K562 (cell line): Measurements from ENCODE around the gene RBFOX1. TPM values are rescaled to one million over a fixed set of nuclear protein-coding genes. Genes with fewer than 3 reads are reported as not detected.
"Not testable (repeated sequence)": the region's sequence is repeated elsewhere in the genome, so short reads cannot be mapped to it uniquely, and the experiment has no call there.

ENCODE experiments used
- ATAC-seq: fragments of 200-7000 bp; cut with Tn5 transposase; 3 replicates; pipeline ENCODE4 v1.9.1; 2020; ENCODE audit warnings: moderate library complexity
- BruUV-seq: library from RNA; stranded (reverse); fragments of 400-500 nt; replicated peaks from 2 replicates; lab custom pipeline; 2021; lab: Mats Ljungman, UMichigan
- CTCF ChIA-PET: fragments of 300-600 bp; formaldehyde crosslinking; extraction: SDS; loops from one replicate; lab custom pipeline; 2021; ENCODE audit warnings: low intra/inter-chr PET ratio; lab: Yijun Ruan, JAX
- POLR2A ChIA-PET: fragments of 300-600, 350-650 bp; sonication (Branson Sonifier 250); formaldehyde crosslinking; extraction: SDS; loops from one replicate; lab custom pipeline; 2021; ENCODE audit warnings: antibody characterized with exemption, inconsistent platforms; lab: Yijun Ruan, JAX
- DNase-seq, 4 experiments: peaks; one replicate each; pipeline versions ENCODE4 v3.0.0 to v3.0.0-alpha.2; 2011 to 2018; ENCODE audit warnings: low spot score in 3 of 4, mixed read lengths in 3 of 4; ENCODE audit errors: extremely low read depth in 1 of 4
- FAIRE-seq: peaks from 2 replicates; lab custom pipeline; 2011; peaks lifted over from hg19 to GRCh38; lab: Jason Lieb, UNC
- H2AFZ ChIP-seq: 2 replicates; pipeline ENCODE4 v1.6.0; 2011; ENCODE audit warnings: low read depth, low read length, control low read depth, inconsistent platforms
- H3K27ac ChIP-seq: fragments of 200-600 bp; 3 replicates; pipeline ENCODE4 v1.8.0; 2011; ENCODE audit warnings: low read depth, mild to moderate bottlenecking, control low read depth, inconsistent platforms, low read length, moderate library complexity, mixed read lengths; ENCODE audit errors: extremely low read depth
- H3K27me3 ChIP-seq, 2 experiments: fragments of 300-600 bp in 1 of 2; 2 replicates in 1 of 2; 3 replicates in 1 of 2; pipeline versions ENCODE4 v1.6.0 to v1.8.0; 2011; ENCODE audit warnings: inconsistent platforms in 2 of 2, low read length in 2 of 2, mild to moderate bottlenecking in 1 of 2, mixed read lengths in 1 of 2, moderate library complexity in 1 of 2; ENCODE audit not compliant: control insufficient read depth in 2 of 2, insufficient read depth in 2 of 2
- H3K36me3 ChIP-seq: fragments of 300-600 bp; 3 replicates; pipeline ENCODE4 v1.8.0; 2011; ENCODE audit warnings: mild to moderate bottlenecking, low read length, inconsistent platforms; ENCODE audit not compliant: control insufficient read depth, insufficient read depth
- H3K4me1 ChIP-seq, 2 experiments: fragments of 200-600 bp in 1 of 2; replicated peaks in 1 of 2; 2 replicates in 1 of 2; 3 replicates in 1 of 2; pipeline versions ENCODE4 v1.5.1 to v1.8.0; 2011; ENCODE audit warnings: inconsistent platforms in 2 of 2, low read length in 2 of 2, mild to moderate bottlenecking in 1 of 2, mixed read lengths in 1 of 2, moderate library complexity in 1 of 2; ENCODE audit not compliant: control insufficient read depth in 2 of 2, insufficient read depth in 2 of 2
- H3K4me2 ChIP-seq: 2 replicates; pipeline ENCODE4 v1.6.1; 2011; ENCODE audit warnings: low read length, control low read depth, inconsistent platforms, mixed read lengths; ENCODE audit not compliant: insufficient read depth
- H3K4me3 ChIP-seq: fragments of 200-600 bp; sonication (generic), shearing (Covaris generic); 2 replicates; pipeline ENCODE4 v1.5.1; 2016; ENCODE audit warnings: control low read depth, inconsistent platforms
- H3K79me2 ChIP-seq: fragments of 200-600 bp; 3 replicates; pipeline ENCODE4 v1.8.0; 2011; ENCODE audit warnings: low read length, inconsistent platforms; ENCODE audit not compliant: control insufficient read depth, insufficient read depth
- H3K9ac ChIP-seq, 2 experiments: 2 replicates each; pipeline versions ENCODE4 v1.6.0 to v1.6.1; 2011; ENCODE audit warnings: low read depth in 2 of 2, low read length in 2 of 2, control low read depth in 1 of 2, inconsistent platforms in 1 of 2, mild to moderate bottlenecking in 1 of 2, mixed read lengths in 1 of 2; ENCODE audit not compliant: insufficient read depth in 1 of 2
- H3K9me1 ChIP-seq: one replicate; pipeline ENCODE4 v1.6.0; 2011; ENCODE audit warnings: inconsistent platforms, mild to moderate bottlenecking, low read length, moderate library complexity; ENCODE audit not compliant: control insufficient read depth, insufficient read depth
- H3K9me3 ChIP-seq: replicated peaks from 2 replicates; pipeline ENCODE4 v1.5.1; 2011; ENCODE audit warnings: low read depth, low read length, inconsistent platforms; ENCODE audit not compliant: control insufficient read depth, insufficient read depth
- H4K20me1 ChIP-seq: replicated peaks from 2 replicates; pipeline ENCODE4 v1.6.1; 2011; ENCODE audit warnings: low read length, inconsistent platforms, mixed read lengths; ENCODE audit not compliant: control insufficient read depth, insufficient read depth
- CREM ChIP-seq: IDR thresholded peaks from 2 replicates; pipeline ENCODE4 v1.6.1; 2014; ENCODE audit warnings: antibody characterized with exemption, low read depth
- FOXO4 ChIP-seq: fragments of 450-650 bp; formaldehyde crosslinking; IDR thresholded peaks from 2 replicates; pipeline ENCODE4 v1.4.0; 2020; ENCODE audit warnings: mild to moderate bottlenecking, moderate library complexity
- GATA2 ChIP-seq: sonication (generic); formaldehyde crosslinking; IDR thresholded peaks from 2 replicates; pipeline ENCODE4 v1.4.0; 2020; ENCODE audit warnings: mild to moderate bottlenecking, missing genetic modification reagents
- KDM1A ChIP-seq, 2 experiments: fragments of 450-650 bp; IDR thresholded peaks; 2 replicates each; pipeline ENCODE4 v1.6.1; 2016; ENCODE audit warnings: mild to moderate bottlenecking in 2 of 2
- MECOM ChIP-seq: fragments of 250-450 bp; sonication (Bioruptor Pico); IDR thresholded peaks from 2 replicates; pipeline ENCODE4 v1.8.0; 2022; ENCODE audit warnings: inconsistent platforms
- RAD51 ChIP-seq: fragments of 450-650 bp; IDR thresholded peaks from 2 replicates; pipeline ENCODE4 v1.7.1; 2016; ENCODE audit warnings: low read depth, mild to moderate bottlenecking, borderline replicate concordance
- RBM14 ChIP-seq: fragments of 200-400 bp; formaldehyde crosslinking; IDR thresholded peaks from 2 replicates; pipeline ENCODE4 v1.6.1; 2018; ENCODE audit warnings: low read depth, mild to moderate bottlenecking, low read length, moderate library complexity, borderline replicate concordance; ENCODE audit not compliant: insufficient read depth
- SNRNP70 ChIP-seq: fragments of 200-400 bp; formaldehyde crosslinking; optimal IDR thresholded peaks from 2 replicates; pipeline ENCODE3; 2017; ENCODE audit warnings: low read depth, low read length
- SOX6 ChIP-seq: fragments of 450-650 bp; IDR thresholded peaks from 2 replicates; pipeline ENCODE4 v1.6.1; 2014; ENCODE audit warnings: mild to moderate bottlenecking
- TAF15 ChIP-seq: fragments of 200-400 bp; formaldehyde crosslinking; IDR thresholded peaks from 2 replicates; pipeline ENCODE4 v1.6.1; 2017; ENCODE audit warnings: mild to moderate bottlenecking, low read depth, low read length, moderate library complexity
- TEAD1 ChIP-seq, 2 experiments: fragments of 450-650 bp in 1 of 2; sonication (generic) in 1 of 2; formaldehyde crosslinking; IDR thresholded peaks; 2 replicates each; pipeline versions ENCODE4 v1.4.0 to v1.8.0; 2020 to 2022; ENCODE audit warnings: mild to moderate bottlenecking in 2 of 2, missing genetic modification reagents in 1 of 2
- TRIM24 ChIP-seq, 2 experiments: fragments of 450-650 bp; IDR thresholded peaks; 2 replicates each; pipeline ENCODE4 v1.6.1; 2016
- ZBTB8A ChIP-seq: fragments of 450-650 bp; IDR thresholded peaks from 2 replicates; pipeline ENCODE4 v1.6.1; 2018; ENCODE audit warnings: mild to moderate bottlenecking, moderate library complexity; ENCODE audit not compliant: partially characterized antibody
- ZBTB9 ChIP-seq: fragments of 450-650 bp; formaldehyde crosslinking; IDR thresholded peaks from 2 replicates; pipeline ENCODE4 v1.4.0; 2020; ENCODE audit warnings: mild to moderate bottlenecking, moderate library complexity
- ZFPM2 ChIP-seq: fragments of 250-450 bp; sonication (Bioruptor Pico); IDR thresholded peaks from 2 replicates; pipeline ENCODE4 v1.5.1; 2022; ENCODE audit warnings: mild to moderate bottlenecking
- ZNF140 ChIP-seq: fragments of 250-450 bp; sonication (Bioruptor Pico); IDR thresholded peaks from 2 replicates; pipeline ENCODE4 v1.8.0; 2021; ENCODE audit warnings: moderate library complexity, mild to moderate bottlenecking, inconsistent platforms
- WGBS: fragments of 100-300 bp; shearing (Covaris generic); methylation state at CpG from one replicate; pipeline ENCODE4 v1.1.6; 2016; ENCODE audit warnings: low coverage, mixed read lengths; ENCODE audit not compliant: insufficient coverage; ENCODE audit errors: missing lambda C conversion rate; 5-methylcytosine and 5-hydroxymethylcytosine counted together
- in situ Hi-C: fragments of 300-500 bp; cut with MboI; formaldehyde crosslinking; loops from 4 replicates; pipeline ENCODE4 v1.15.0; 2018; ENCODE audit warnings: inconsistent platforms, mixed read lengths
- intact Hi-C: fragments of 100-400 bp; cut with micrococcal nuclease; formaldehyde crosslinking; loops from 2 replicates; pipeline ENCODE4 v1.14.2; 2022
- polyA plus RNA-seq, 8 experiments: library from polyadenylated mRNA; depleted of rRNA in 4 of 8; stranded (reverse) in 5 of 8; unstranded in 3 of 8; fragments of >200 nt; fragmentation: Nextera tagmentation in 2 of 8; fragmentation: Illumina TruSeq in 1 of 8; extraction: Ambion mirVana in 2 of 8; extraction: Trizol in 1 of 8; gene quantifications; 2 replicates each; pipeline versions ENCODE4 v1.2.1 to v1.2.3, GENCODE V29; 2011 to 2014; ENCODE audit warnings: inconsistent platforms in 1 of 8, missing spikeins in 1 of 8
- total RNA-seq, 7 experiments: library from RNA; depleted of rRNA in 6 of 7; stranded (reverse); fragments of >200 nt in 6 of 7; fragmentation: Illumina TruSeq in 2 of 7; extraction: Trizol in 2 of 7; gene quantifications; 2 replicates each; pipeline versions ENCODE4 v1.2.1 to v1.2.3, GENCODE V29; 2011 to 2021; ENCODE audit warnings: low replicate concordance in 1 of 7

RBFOX1 gene
- total and polyA plus RNA-seq, 9 of the 15 experiments (the other 6 are each of a cell fraction or from before 2014, with no cell fraction given) = 0.03 TPM; not detected in 8

GRCh38 chr16:7501868-7502267, 169.2 kb downstream of the RBFOX1 start:
- Histone ChIP-seq H3K4me2 (no peak overlapping the region), H3K9me3 (no peaks in the 10 kb centered on the region), H3K4me3 (no peak overlapping the region), H3K9ac (no peak overlapping the region), H3K36me3 (no peaks in the 10 kb centered on the region), H3K27me3 (no peaks in the 10 kb centered on the region), H3K79me2 (no peaks in the 10 kb centered on the region), H3K9me1 (no peaks in the 10 kb centered on the region), H3K4me1 (no peaks in the 10 kb centered on the region), H2AFZ (no peak overlapping the region), H4K20me1 (no peaks in the 10 kb centered on the region), H3K27ac (no peak overlapping the region)
- TF ChIP-seq ZBTB8A (no peak), ZFPM2 (CRISPR knock-in tag) (no peak), TRIM24 (IDR thresholded peaks at IDR 0.05) (no peak), TAF15 (no peak), FOXO4 (CRISPR knock-in tag) (no peak), KDM1A (IDR thresholded peaks at IDR 0.05) (no peak), SOX6 (no peak), TEAD1 (CRISPR knock-in tag; IDR thresholded peaks at IDR 0.05) (no peak), ZBTB9 (CRISPR knock-in tag) (no peak), GATA2 (CRISPR knock-in tag) (no peak), SNRNP70 (no peak), CREM (no peak), MECOM (CRISPR knock-in tag) (no peak), RAD51 (no peak), RBM14 (no peak), ZNF140 (CRISPR knock-in tag) (no peak)
- DNase-seq (no peak), ATAC-seq (no peak), FAIRE-seq (no peak)
- 1% methylated on average over 5 of the region's 5 CpGs for whole genome bisulfite sequencing
- intact Hi-C loops = no loop called here
- BruUV-seq = no TSS peak
- in situ Hi-C loops = no loop called here
- CTCF ChIA-PET = no interaction called here
- POLR2A ChIA-PET = no interaction called here

- DNase-seq, H3K27me3 ChIP-seq, intact Hi-C loops, H3K9ac ChIP-seq, H3K4me2 ChIP-seq, H3K27ac ChIP-seq, H3K4me1 ChIP-seq, BruUV-seq, H3K36me3 ChIP-seq, H4K20me1 ChIP-seq, H3K9me1 ChIP-seq, H3K79me2 ChIP-seq, H3K4me3 ChIP-seq, H2AFZ ChIP-seq, in situ Hi-C loops, FAIRE-seq, ATAC-seq, CTCF ChIA-PET, H3K9me3 ChIP-seq: not testable (repeated sequence)
- 0% methylated on average over 4 of the region's 4 CpGs for WGBS
- POLR2A ChIA-PET = interaction anchor here (0.6 kb wide), 1 partner anchor 326 kb away, joined by 3 read pairs; no protein-coding TSS in a partner anchor
Measured at GRCh38 chr16:7502591-7503157, 170.0 kb downstream of the RBFOX1 start.
